ENCODE data around the gene ABCF2. TPM values are rescaled to one million over a fixed set of nuclear protein-coding genes. Genes with fewer than 3 reads are reported as not detected.

Gene ABCF2
- total RNA-seq, 1 donor = 50.9 TPM

DNA sequence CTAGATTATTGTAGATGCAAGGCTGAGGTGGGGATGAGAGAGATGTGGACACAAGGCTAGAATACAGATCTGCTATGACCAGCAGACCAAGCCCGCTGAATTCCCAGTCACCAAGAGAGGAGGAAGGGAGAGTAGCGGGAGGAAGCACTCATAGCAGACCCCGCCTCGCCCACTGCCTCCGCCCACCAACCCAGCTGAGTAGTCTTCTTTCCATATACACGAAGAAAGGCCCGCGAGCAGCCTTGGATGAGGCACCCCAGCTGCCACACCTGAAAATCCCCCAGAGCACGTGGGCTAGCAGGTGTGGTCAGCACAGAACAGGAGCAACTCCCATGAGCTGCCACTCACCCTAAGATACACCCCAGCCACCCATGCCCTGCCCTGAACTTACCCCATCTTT is 8.8 kb downstream of the ABCF2 start:
- TF ChIP-seq, protein P1, sequence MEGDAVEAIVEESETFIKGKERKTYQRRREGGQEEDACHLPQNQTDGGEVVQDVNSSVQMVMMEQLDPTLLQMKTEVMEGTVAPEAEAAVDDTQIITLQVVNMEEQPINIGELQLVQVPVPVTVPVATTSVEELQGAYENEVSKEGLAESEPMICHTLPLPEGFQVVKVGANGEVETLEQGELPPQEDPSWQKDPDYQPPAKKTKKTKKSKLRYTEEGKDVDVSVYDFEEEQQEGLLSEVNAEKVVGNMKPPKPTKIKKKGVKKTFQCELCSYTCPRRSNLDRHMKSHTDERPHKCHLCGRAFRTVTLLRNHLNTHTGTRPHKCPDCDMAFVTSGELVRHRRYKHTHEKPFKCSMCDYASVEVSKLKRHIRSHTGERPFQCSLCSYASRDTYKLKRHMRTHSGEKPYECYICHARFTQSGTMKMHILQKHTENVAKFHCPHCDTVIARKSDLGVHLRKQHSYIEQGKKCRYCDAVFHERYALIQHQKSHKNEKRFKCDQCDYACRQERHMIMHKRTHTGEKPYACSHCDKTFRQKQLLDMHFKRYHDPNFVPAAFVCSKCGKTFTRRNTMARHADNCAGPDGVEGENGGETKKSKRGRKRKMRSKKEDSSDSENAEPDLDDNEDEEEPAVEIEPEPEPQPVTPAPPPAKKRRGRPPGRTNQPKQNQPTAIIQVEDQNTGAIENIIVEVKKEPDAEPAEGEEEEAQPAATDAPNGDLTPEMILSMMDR (IDR thresholded peaks at IDR 0.05; ENCODE audit: insufficient read depth, low read length) = no peak
- H3K4me3 ChIP-seq (ENCODE audit: low read depth, low read length) = no peak overlapping the region
- no peak for DNase-seq (ENCODE audit: low read depth)

DNA sequence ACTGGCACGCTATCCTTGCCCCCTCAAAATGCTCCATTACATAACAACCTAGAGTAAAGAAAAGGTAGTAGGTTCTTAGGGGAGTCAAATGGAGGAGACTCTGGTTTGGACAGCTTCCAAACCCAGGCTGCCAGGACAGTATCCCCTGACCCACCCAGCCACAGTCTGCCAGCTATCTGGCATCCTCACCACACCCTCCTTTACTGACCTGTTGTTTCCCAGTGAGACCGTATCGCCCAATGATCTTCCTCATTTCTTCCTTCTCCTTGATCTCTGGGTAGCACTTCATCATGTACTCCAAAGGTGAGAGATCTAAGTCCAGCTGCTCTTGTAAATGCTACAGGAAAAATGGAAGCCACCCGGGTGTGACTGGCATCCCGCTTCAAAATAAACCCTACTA is 11.6 kb downstream of the ABCF2 start:
- no peak overlapping the region for H3K4me3 ChIP-seq (ENCODE audit: low read depth, low read length)
- TF ChIP-seq, protein P1 (IDR thresholded peaks at IDR 0.05; ENCODE audit: insufficient read depth, low read length) = no peak
- no peak for DNase-seq (ENCODE audit: low read depth)

DNA sequence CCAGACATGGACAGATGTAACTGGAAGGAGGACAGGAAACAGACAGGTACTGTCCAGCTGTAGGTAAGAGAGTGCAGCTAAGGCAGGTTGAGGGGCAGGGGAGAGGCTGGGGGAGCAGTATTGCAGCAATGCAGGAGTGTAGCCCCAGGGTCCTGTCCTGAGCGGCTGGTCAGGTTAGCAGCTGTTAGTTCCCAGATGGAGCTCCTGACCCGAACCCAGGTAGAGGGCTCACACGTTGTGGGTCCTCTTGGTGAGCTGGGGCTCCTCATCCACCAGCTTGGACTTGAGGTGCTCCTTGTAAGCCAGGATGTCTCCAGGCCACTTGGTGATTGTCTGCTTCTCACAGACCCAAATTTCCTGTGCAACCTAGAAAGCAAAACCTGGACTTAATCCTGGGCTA is 13.2 kb downstream of the ABCF2 start:
- no peak overlapping the region for H3K4me3 ChIP-seq (ENCODE audit: low read depth, low read length)
- no peak for DNase-seq (ENCODE audit: low read depth)
- TF ChIP-seq, protein P1 (IDR thresholded peaks at IDR 0.05; ENCODE audit: insufficient read depth, low read length) = no peak

DNA sequence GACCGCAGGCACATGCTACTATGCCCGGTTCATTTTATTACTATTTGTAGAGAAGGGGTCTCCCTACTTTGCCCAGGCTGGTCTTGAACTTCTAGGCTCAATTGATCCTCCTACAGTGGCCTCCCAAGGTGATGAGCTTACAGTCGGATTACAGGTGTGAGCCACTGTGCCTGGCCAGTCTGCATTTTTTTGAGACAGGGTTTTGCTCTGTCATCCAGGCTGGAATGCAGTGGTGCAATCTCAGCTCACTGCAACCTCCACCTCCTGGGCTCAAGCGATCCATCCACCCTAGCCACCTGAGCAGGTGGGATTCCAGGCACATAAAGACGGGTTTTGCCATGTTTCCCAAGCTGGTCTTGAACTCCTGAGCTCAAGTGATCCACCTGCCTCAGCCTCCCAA is 14.4 kb downstream of the ABCF2 start:
- no peak overlapping the region for H3K4me3 ChIP-seq (ENCODE audit: low read depth, low read length)
- DNase-seq (ENCODE audit: low read depth) = no peak
- TF ChIP-seq, protein P1 (IDR thresholded peaks at IDR 0.05; ENCODE audit: insufficient read depth, low read length) = no peak

DNA sequence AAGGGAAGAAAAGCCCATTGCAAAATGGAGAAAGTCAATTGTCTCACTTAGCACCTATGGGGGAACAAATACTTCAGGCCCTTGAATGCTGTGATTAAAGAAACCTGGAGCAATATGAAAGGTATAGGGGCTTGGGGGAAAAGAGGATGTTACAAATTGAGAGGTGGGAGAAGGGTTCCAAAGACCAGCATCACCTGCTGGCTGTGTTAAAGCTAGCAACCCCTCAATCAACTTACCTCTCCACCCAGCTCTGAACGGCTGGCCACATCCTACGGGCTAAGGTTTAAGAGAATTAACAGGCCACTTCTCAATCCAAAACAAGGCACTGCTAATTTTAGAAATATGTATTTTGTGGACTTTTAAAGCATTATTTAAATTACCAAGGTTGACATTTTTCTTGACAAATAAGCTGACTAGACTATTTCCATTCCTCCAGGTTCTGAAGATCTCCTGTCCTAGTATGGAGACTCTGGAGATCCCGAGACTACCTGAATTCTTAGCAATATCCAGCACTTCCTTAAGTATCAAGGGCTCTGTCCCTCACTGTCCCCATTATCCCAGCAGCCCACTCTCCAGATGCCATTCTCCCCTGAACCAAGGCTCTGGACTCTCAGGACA is 15.7 kb downstream of the ABCF2 start:
- TF ChIP-seq, protein P1 (IDR thresholded peaks at IDR 0.05; ENCODE audit: insufficient read depth, low read length) = no peak
- DNase-seq (ENCODE audit: low read depth) = no peak
- no peak overlapping the region for H3K4me3 ChIP-seq (ENCODE audit: low read depth, low read length)

DNA sequence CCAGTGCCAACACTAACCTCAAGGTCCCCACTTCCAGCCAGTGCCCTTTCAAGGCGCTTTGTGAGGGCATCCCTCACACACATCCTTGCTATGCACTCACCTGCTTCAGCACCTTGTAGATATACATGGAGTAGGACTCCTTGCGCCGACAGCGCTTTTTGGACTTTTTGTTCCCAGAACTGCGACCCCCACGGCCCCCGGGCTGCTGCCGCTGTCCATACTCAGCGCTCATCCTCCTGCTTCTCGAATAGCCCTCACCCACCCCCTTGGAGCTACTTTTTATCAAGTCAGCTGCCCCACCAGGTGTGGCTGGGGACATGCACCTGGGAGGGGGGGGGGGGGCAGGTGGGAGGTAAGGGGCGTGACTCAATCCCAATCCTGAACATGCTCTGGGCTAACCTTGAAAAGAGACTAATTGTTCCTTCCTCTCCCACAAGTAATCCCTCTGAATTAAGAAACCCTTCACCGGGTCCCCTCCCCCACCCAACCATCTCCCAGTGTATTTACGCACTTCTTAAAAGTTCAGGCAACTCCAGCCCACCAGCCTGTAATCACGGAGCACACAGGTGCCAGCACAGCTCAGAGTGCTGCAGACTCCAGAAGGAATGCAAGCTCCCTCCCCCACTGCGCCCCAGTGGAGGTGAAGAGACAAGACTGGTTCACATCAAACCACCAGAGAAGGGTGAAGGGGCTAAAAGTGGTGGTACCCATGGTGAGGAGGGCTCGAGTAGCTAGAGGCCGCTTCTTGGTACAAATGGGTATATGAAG is 16.7 kb downstream of the ABCF2 start, which contains the start of gene H2BK1:
H2BK1 (minus strand) TSS at position 402 of the 768 bp plus-strand sequence; CDS start at position 232, 170 bp downstream.
- TF ChIP-seq, protein P1 (IDR thresholded peaks at IDR 0.05; ENCODE audit: insufficient read depth, low read length) = no peak
- no peak for DNase-seq (ENCODE audit: low read depth)
- no peak within 1 kb of the TSS for H3K4me3 ChIP-seq (ENCODE audit: low read depth, low read length)

Measured in fibroblast of the aortic adventitia (primary cell).